Naive B cell (primary cell): ENCODE data around the gene GRIN2A. TPM values are rescaled to one million over a fixed set of nuclear protein-coding genes. Genes with fewer than 3 reads are reported as not detected.

Experiments used
- ATAC-seq, 2 donors: fragments of 150-1000 bp; cut with Tn5 transposase; 2 replicates each; pipeline ENCODE4 v1.10.0; 2021; ENCODE audit warnings: low read depth in 2 of 2, mild to moderate bottlenecking in 2 of 2, moderate library complexity in 2 of 2
- DNase-seq: peaks from one replicate; pipeline ENCODE4 v3.0.0; 2022
- H3K27ac Mint-ChIP-seq, 6 donors: one replicate each; pipeline ENCODE4 v1.8.0; 2020 to 2022; ENCODE audit warnings: mild to moderate bottlenecking in 6 of 6, mixed read lengths in 6 of 6, moderate library complexity in 5 of 6, inconsistent platforms in 2 of 6
- H3K27me3 Mint-ChIP-seq, 3 donors: one replicate each; pipeline ENCODE4 v1.8.0; 2021 to 2022; ENCODE audit warnings: mixed read lengths in 3 of 3, mild to moderate bottlenecking in 1 of 3
- H3K36me3 Mint-ChIP-seq, 2 donors: one replicate each; pipeline ENCODE4 v1.8.0; 2020 to 2022; ENCODE audit warnings: mixed read lengths in 2 of 2, inconsistent platforms in 1 of 2, mild to moderate bottlenecking in 1 of 2
- H3K4me1 Mint-ChIP-seq, 3 donors: one replicate each; pipeline ENCODE4 v1.8.0; 2020 to 2022; ENCODE audit warnings: mixed read lengths in 3 of 3, inconsistent platforms in 1 of 3, mild to moderate bottlenecking in 1 of 3, moderate library complexity in 1 of 3
- H3K4me3 Mint-ChIP-seq, 8 donors: one replicate each; pipeline ENCODE4 v1.8.0; 2020 to 2022; ENCODE audit warnings: mild to moderate bottlenecking in 8 of 8, mixed read lengths in 8 of 8, moderate library complexity in 8 of 8, inconsistent platforms in 2 of 8
- H3K9me3 Mint-ChIP-seq, 7 donors: one replicate each; pipeline ENCODE4 v1.8.0; 2020 to 2022; ENCODE audit warnings: mixed read lengths in 7 of 7, mild to moderate bottlenecking in 5 of 7, inconsistent platforms in 2 of 7, moderate library complexity in 1 of 7
- polyA plus RNA-seq, 6 donors: library from polyadenylated mRNA; unstranded; fragments of 300-500 nt; fragmentation: Illumina TruSeq; gene quantifications; one replicate each; pipeline ENCODE4 v1.2.3, GENCODE V29; 2021; ENCODE audit warnings: low read depth in 6 of 6

GRIN2A gene
- polyA plus RNA-seq: under 1 TPM in 3 of 6 donors, not detected in 3; 0.04 to 0.53 (median 0.17) TPM

DNA sequence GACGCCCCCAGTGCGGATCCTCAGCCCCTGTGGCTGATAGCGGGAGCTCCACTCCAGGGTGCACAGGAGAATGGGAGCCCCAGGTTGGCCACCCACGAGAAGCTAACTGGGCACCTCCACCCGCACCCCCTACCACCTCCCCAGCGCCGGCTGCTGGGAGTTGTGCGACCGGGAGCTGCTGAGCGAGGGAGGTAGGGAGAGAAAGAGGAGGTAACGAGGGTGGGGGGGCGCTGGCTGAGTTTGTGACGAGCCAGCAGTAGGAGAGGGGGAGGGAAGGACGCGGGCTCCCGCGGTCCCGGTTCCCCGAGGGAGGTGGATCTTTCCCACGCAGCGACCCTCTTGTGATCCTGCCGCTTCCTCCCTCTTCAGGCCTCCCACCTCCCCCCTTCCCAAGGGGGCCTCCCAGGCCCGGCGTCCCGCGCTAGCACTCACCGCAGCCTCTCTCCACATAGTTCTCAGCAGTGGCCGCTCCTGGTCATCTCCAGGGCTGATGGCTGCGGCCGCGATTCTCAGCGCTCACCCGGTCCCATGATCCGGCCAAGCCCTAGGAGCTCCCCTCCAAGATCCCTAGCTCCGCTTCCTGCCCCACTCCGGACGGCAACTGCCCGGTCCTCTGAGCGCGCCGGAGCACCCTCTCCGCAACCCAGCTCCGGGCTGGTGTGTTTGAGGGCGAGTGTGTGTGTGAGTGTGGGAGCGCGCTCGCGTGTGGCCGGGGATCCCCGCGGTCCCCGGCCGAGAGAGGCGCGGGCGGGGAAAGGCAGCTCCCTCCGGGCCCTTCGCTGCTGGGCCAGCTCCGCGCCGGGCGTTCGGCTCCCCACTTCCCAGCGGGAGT is at the start of gene GRIN2A:
GRIN2A (minus strand) TSS at position 207 of the 832 bp plus-strand sequence. CDS start 2,017 bp downstream, outside the sequence.
- peak; percentile 72 to 74 for ATAC-seq
- peak; percentile 36 for DNase-seq
- peaks cover 0 to 7% (median 2%) of the 10 kb centered on the region in 7 donors for H3K9me3 Mint-ChIP-seq
- H3K4me1 Mint-ChIP-seq: peaks cover 17 to 25% (median 21%) of the 10 kb centered on the region in 3 donors
- no peaks in the 10 kb centered on the region for H3K36me3 Mint-ChIP-seq
- H3K27ac Mint-ChIP-seq: peak within 1 kb of the TSS in 5 of 6 donors; percentile 5 to 89 (median 62)
- H3K4me3 Mint-ChIP-seq: peak within 1 kb of the TSS; percentile 70 to 94 (median 86)
- peaks cover 39 to 97% (median 61%) of the 10 kb centered on the region in 3 donors for H3K27me3 Mint-ChIP-seq

DNA sequence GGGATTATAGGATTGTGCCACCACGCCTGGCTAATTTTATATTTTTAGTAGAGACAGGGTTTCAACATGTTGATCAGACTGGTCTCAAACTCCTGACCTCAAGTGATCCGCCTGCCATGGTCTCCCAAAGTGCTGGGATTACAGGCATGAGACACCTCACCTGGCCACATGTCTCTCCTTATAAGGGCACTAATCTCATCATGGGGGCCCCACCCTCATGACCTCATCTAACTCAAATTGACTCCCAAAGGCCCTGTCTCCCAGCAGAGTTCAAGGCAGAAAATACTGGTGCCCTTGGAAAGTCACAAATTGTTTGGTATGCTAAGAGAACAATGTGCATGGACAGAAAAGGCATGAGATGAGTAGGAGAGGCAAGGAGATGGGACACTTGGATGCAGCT is 49.3 kb upstream of the GRIN2A start:
- Mint-ChIP-seq H3K4me1 (peaks cover 23 to 45% (median 26%) of the 10 kb centered on the region in 3 donors), H3K36me3 (peaks cover 0 to 14% of the 10 kb centered on the region in 2 donors), H3K27me3 (peaks cover 10 to 18% (median 10%) of the 10 kb centered on the region in 3 donors), H3K4me3 (peak overlapping the region in 1 of 8 donors; percentile 20), H3K27ac (no peak overlapping the region), H3K9me3 (peaks cover 5 to 26% (median 11%) of the 10 kb centered on the region in 7 donors)
- ATAC-seq: no peak
- no peak for DNase-seq

DNA sequence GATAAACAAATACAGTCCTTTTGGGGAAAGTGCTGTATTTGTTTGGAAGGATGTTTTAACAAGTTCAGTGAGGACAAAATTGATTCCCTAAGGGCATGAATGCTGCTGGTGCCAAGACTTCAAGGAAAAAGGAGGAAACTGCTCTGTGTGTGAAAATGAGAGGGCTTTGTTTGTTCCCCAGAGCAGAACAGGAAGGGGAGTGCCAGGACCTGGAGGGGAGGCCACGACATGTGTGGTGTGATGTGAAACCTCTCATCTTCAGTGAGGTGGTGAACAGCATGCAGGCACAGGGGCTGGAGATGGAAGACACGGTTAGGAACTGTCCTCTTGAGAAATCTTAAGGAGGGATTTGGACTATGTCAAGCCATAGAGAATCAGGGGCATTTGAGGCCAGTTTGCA is 46.6 kb upstream of the GRIN2A start:
- peaks cover 5 to 26% (median 11%) of the 10 kb centered on the region in 7 donors for H3K9me3 Mint-ChIP-seq
- peaks cover 0 to 14% of the 10 kb centered on the region in 2 donors for H3K36me3 Mint-ChIP-seq
- peaks cover 37 to 57% (median 41%) of the 10 kb centered on the region in 3 donors for H3K4me1 Mint-ChIP-seq
- H3K4me3 Mint-ChIP-seq: peak overlapping the region in 5 of 8 donors; percentile 35 to 76 (median 61)
- H3K27ac Mint-ChIP-seq: peak overlapping the region; percentile 2 to 71 (median 26)
- peaks cover 8 to 16% (median 8%) of the 10 kb centered on the region in 3 donors for H3K27me3 Mint-ChIP-seq
- no peak for DNase-seq
- ATAC-seq: peak; percentile 66 to 77

DNA sequence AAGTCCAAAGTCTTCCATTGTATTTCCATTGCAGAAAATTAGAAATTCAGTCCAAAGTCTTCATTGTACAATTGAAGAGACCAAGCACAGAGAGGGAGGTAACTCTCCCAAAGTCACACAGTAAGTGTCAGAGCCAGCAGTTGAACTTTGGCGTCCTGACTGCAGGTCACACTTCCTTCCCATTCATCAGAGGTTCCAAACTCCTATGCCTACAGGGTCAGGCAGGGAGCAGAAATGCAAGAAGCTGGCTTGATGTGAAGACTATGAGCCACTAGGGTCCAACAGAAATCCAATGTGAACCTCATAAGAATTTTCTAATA is 44.7 kb upstream of the GRIN2A start:
- Mint-ChIP-seq H3K4me1 (peaks cover 37 to 59% (median 41%) of the 10 kb centered on the region in 3 donors), H3K9me3 (peaks cover 0 to 12% (median 4%) of the 10 kb centered on the region in 7 donors)
- no peak for ATAC-seq

DNA sequence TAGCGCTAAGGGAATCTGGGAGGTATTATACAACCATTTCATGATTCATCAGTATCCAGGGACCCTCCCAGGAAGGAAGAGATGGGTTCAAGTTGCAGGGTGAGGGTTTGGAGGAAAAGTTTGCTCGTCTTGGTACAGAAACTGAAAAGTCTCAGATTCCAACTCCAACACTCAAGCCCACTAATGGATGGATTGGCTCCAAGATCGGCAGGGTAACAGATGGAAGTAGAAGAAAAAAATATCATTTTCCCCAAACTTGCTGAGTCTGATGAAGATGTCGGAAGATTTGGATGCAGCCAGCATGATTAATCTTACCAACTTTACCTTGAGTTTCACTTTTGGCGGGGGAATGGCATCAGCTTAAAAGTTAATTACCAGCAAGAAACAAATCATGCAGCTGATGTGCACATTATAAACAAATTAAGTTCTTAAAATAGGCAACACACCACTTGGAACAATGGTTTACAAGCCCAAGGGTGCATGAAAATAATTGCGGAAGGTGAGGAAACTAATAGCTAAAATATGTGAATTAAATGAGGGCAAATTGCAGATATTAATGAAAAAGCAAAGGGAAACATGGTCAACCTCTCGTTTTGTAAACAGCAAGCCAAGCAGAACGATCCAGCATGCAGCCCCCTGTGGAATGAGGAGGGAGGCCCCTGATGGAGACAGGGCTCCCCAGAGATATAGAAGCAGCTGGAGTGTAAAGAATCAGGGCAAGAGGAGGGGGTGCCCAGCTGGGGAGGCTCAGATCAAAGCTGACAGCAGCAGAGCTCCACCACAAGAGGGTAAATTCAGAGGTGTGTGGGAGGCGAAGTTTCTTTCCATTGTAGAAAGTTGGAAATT is 44.1 kb upstream of the GRIN2A start:
- H3K4me3 Mint-ChIP-seq: peak overlapping the region in 7 of 8 donors; percentile 25 to 79 (median 69)
- peaks cover 37 to 65% (median 41%) of the 10 kb centered on the region in 3 donors for H3K4me1 Mint-ChIP-seq
- H3K9me3 Mint-ChIP-seq: peaks cover 0 to 6% (median 2%) of the 10 kb centered on the region in 7 donors
- H3K27ac Mint-ChIP-seq: peak overlapping the region in 3 of 6 donors; percentile 61 to 91 (median 75)
- ATAC-seq (peak in 1 of 2 donors; percentile 37), DNase-seq (no peak)
- no peaks in the 10 kb centered on the region for H3K36me3 Mint-ChIP-seq
- H3K27me3 Mint-ChIP-seq: peaks cover 0 to 8% (median 5%) of the 10 kb centered on the region in 3 donors

More for the DNA sequence above, 44.7 kb upstream of the GRIN2A start:
- DNase-seq: no peak
- Mint-ChIP-seq H3K27me3 (peaks cover 0 to 8% (median 5%) of the 10 kb centered on the region in 3 donors), H3K36me3 (peaks cover 0 to 4% of the 10 kb centered on the region in 2 donors), H3K4me3 (peak overlapping the region in 3 of 8 donors; percentile 0 to 69 (median 25)), H3K27ac (peak overlapping the region in 2 of 6 donors; percentile 7 to 91)

DNA sequence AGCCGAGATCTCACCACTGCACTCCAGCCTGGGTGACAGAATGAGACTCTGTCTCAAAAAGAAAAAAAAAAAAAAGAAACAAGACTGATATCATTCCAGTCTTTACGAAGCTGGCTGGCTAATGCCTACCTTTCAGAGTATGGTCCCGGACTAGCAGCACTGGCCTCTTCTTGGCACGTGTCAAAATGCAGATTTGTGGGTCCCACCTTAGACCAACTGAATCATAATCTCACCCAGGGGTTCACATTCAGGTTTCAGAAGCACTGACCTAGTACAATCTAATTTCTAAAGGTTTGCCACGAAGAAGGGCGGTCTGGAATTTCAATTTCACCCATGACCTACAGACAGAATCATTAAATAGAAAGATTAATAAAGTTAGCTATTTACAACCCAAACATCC is 43.4 kb upstream of the GRIN2A start:
- Mint-ChIP-seq H3K4me3 (peak overlapping the region in 4 of 8 donors; percentile 25 to 79 (median 70)), H3K36me3 (no peaks in the 10 kb centered on the region), H3K27ac (peak overlapping the region in 1 of 6 donors; percentile 61), H3K4me1 (peaks cover 39 to 66% (median 46%) of the 10 kb centered on the region in 3 donors), H3K27me3 (peaks cover 0 to 5% (median 5%) of the 10 kb centered on the region in 3 donors), H3K9me3 (peaks cover 0 to 4% (median 0%) of the 10 kb centered on the region in 7 donors)
- no peak for ATAC-seq
- no peak for DNase-seq

DNA sequence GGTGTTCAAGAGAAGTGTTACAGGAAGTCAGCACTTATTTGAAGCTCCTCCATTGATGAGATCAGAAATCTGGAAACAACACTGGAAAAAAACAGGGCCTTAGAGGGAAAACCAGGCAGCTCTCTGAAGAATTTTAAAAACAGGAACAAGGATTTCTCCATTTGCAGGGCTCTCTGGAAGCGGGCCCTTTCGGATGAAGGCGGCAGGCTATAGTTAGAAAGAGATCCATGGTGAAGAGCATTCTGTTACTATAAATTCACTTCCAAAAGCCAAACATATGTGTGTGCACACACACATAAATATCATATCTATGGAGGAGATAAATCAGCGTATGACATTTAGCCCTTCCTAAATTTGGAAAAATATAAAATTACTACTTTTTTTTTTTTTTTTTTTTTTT is 42.6 kb upstream of the GRIN2A start:
- Mint-ChIP-seq H3K27me3 (peaks cover 0 to 5% (median 4%) of the 10 kb centered on the region in 3 donors), H3K9me3 (peaks cover 0 to 4% (median 0%) of the 10 kb centered on the region in 7 donors)

DNA sequence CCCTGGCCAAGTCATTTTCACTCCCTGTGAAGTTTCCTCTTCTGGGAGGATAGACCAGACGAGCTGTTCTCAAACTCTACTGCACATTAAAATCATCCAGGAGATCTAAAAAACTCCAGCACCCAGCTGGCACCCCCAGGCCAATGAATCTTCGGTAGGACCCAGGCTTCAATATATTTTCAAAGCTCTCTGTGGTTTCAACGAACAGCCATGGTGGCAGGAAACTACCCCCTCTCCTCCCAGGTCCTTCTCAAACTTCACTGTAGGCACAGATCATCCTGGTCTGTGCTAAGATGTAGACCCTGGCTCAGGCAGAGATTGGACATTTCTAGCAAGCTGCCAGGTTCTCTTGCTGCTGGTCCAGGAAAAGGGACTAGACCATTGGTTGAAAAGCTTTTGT is 38.7 kb upstream of the GRIN2A start:
- ATAC-seq (no peak), DNase-seq (no peak)
- Mint-ChIP-seq H3K27ac (peak overlapping the region in 3 of 6 donors; percentile 26 to 56 (median 46)), H3K36me3 (peaks cover 0 to 8% of the 10 kb centered on the region in 2 donors), H3K4me3 (peak overlapping the region in 2 of 8 donors; percentile 16 to 32), H3K4me1 (peaks cover 29 to 64% (median 39%) of the 10 kb centered on the region in 3 donors), H3K27me3 (peaks cover 4 to 13% (median 8%) of the 10 kb centered on the region in 3 donors), H3K9me3 (peaks cover 0 to 5% (median 0%) of the 10 kb centered on the region in 7 donors)

More for the DNA sequence above, 42.6 kb upstream of the GRIN2A start:
- H3K27ac Mint-ChIP-seq: peak overlapping the region in 1 of 6 donors; percentile 2
- DNase-seq (no peak), ATAC-seq (no peak)
- H3K36me3 Mint-ChIP-seq: no peaks in the 10 kb centered on the region
- no peak overlapping the region for H3K4me3 Mint-ChIP-seq
- peaks cover 43 to 66% (median 54%) of the 10 kb centered on the region in 3 donors for H3K4me1 Mint-ChIP-seq

DNA sequence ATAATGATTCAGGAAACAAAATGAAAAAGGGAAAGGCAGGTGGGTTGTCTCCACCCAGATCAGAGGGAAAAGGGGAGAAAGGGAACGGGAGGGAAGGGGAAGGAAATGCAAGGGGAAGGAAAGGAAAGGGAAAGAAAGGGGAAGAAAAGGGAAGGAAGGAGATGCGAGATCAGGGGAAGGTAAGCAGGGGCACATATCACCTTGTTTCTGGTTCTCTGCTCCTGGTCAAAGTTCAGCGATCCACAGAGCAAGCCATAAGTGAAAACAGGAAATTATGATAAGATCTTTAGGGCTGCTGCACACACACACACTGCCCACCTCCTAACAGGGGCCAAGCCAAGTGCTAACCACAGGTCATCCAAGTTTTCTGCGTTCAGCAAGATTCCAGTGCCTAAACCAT is 37.5 kb upstream of the GRIN2A start:
- Mint-ChIP-seq H3K36me3 (peaks cover 0 to 8% of the 10 kb centered on the region in 2 donors), H3K4me1 (peaks cover 24 to 58% (median 34%) of the 10 kb centered on the region in 3 donors), H3K27ac (peak overlapping the region in 3 of 6 donors; percentile 6 to 46 (median 32)), H3K4me3 (peak overlapping the region in 4 of 8 donors; percentile 2 to 48 (median 11)), H3K9me3 (peaks cover 0 to 5% (median 0%) of the 10 kb centered on the region in 7 donors), H3K27me3 (peaks cover 4 to 10% (median 9%) of the 10 kb centered on the region in 3 donors)
- DNase-seq (no peak), ATAC-seq (no peak)

DNA sequence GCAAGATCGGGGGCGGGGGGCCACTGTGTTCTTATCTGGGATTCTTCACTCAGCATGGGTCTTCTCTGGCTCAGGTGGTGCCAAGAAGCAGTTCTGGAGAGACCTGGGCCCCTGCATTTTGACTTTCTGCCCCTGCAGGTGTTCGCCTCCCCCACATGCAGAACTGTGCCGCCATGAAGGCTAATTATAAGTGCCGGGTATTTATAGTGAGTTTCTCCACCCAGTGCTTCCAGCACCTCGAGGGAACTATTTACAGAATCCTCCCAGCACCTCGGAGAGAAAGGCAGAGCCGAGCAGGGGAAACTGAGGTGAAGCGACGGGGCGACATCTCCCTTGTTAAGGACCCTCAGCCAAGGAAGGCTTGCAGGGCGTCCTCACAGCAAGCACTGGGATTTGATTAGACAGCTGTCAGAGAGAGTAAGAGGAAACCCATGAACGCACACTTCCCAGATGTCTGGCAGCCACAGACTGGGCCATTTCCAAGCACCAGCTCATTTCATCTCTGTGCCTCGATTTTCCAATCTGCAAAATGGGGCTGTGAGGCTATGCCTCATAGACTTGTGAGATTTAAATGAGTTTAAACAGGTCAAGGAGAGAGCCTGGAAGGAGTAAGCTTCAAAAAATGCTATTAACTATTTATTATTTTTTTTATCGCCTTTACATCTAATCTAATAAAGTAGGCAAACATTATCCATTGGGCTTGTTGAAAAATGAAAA is 36.4 kb upstream of the GRIN2A start:
- H3K36me3 Mint-ChIP-seq: peaks cover 0 to 8% of the 10 kb centered on the region in 2 donors
- H3K9me3 Mint-ChIP-seq: peaks cover 0 to 5% (median 0%) of the 10 kb centered on the region in 7 donors
- no peak for ATAC-seq
- DNase-seq: no peak
- peaks cover 4 to 14% (median 12%) of the 10 kb centered on the region in 3 donors for H3K27me3 Mint-ChIP-seq
- peak overlapping the region in 4 of 6 donors; percentile 38 to 83 (median 45) for H3K27ac Mint-ChIP-seq
- peak overlapping the region in 1 of 8 donors; percentile 48 for H3K4me3 Mint-ChIP-seq
- H3K4me1 Mint-ChIP-seq: peaks cover 21 to 58% (median 31%) of the 10 kb centered on the region in 3 donors

DNA sequence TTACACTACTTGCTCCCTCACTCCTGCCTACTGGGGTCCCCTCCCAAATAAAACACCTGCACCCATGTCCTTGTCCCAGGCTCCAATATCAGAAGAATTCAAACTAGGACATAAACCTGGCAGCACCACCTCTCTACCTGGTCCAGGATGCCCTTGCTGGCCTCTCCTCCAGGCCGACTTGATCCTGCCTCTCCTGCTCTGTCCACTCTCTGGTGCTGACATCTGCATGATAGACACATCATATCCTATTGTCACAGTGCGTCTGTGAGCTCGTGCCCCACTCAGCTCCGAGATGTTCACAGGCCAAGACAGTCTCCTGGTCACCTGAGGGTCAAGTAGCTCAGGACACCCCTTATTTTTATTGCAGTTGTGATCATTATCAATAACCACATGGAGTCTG is 31.5 kb upstream of the GRIN2A start:
- no peak for ATAC-seq
- DNase-seq: no peak

DNA sequence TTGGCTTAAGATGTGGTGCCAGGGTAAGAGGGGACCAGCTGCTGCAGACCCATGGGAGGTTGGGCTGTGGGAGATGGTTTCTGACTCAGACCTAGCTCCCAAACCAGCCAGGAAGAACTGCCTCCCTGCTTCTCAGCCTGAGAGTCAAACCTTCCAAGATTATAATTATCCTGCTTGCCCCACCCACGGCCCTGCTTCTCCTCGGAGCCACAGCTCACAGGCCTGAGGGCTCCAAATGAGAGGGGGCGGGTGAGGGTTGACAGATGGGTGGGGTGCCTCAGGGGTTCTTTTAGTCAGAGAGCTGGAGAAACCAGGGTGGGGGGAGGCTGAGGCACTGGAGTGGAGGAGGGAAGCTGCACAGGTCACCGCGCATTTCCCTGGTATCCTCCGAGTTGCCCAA is 28.7 kb upstream of the GRIN2A start:
- Mint-ChIP-seq H3K9me3 (peaks cover 0 to 8% (median 3%) of the 10 kb centered on the region in 7 donors), H3K4me3 (no peak overlapping the region)

More for the DNA sequence above, 31.5 kb upstream of the GRIN2A start:
- peaks cover 0 to 8% of the 10 kb centered on the region in 2 donors for H3K36me3 Mint-ChIP-seq
- peaks cover 17 to 41% (median 34%) of the 10 kb centered on the region in 3 donors for H3K27me3 Mint-ChIP-seq
- peaks cover 0 to 5% (median 0%) of the 10 kb centered on the region in 7 donors for H3K9me3 Mint-ChIP-seq
- no peak overlapping the region for H3K4me3 Mint-ChIP-seq
- H3K27ac Mint-ChIP-seq: no peak overlapping the region
- peaks cover 0 to 27% (median 17%) of the 10 kb centered on the region in 3 donors for H3K4me1 Mint-ChIP-seq

More for the DNA sequence above, 28.7 kb upstream of the GRIN2A start:
- no peak for DNase-seq
- H3K27ac Mint-ChIP-seq: no peak overlapping the region
- peaks cover 31 to 36% (median 31%) of the 10 kb centered on the region in 3 donors for H3K27me3 Mint-ChIP-seq
- H3K36me3 Mint-ChIP-seq: peaks cover 0 to 6% of the 10 kb centered on the region in 2 donors
- no peak for ATAC-seq
- H3K4me1 Mint-ChIP-seq: peaks cover 0 to 2% (median 0%) of the 10 kb centered on the region in 3 donors
